Vagina (tissue), 2 donors: ENCODE data around the gene PACRG.
"Not testable (repeated sequence)": the region's sequence is repeated elsewhere in the genome, so short reads cannot be mapped to it uniquely, and the experiment has no call there.

Experiments
- CTCF ChIP-seq, 3 experiments: fragments of 450-650 bp in 2 of 3; fragments of 200-600 bp in 1 of 3; sonication (generic) in 1 of 3; IDR thresholded peaks; one replicate each; pipeline ENCODE4 v1.5.1; 2017 to 2019; ENCODE audit warnings: antibody characterized with exemption in 3 of 3, mild to moderate bottlenecking in 2 of 3, moderate library complexity in 2 of 3
- POLR2A ChIP-seq, 2 donors: fragments of 450-650 bp; IDR thresholded peaks; one replicate each; pipeline ENCODE4 v1.6.1; 2017; ENCODE audit warnings: antibody characterized with exemption in 2 of 2, mild to moderate bottlenecking in 2 of 2, moderate library complexity in 2 of 2
- POLR2AphosphoS5 ChIP-seq, 2 donors: sonication (generic); formaldehyde crosslinking; IDR thresholded peaks; one replicate each; pipeline ENCODE4 v1.9.0; 2017; ENCODE audit warnings: antibody characterized with exemption in 2 of 2, mild to moderate bottlenecking in 2 of 2, low read depth in 1 of 2; ENCODE audit not compliant: insufficient read depth in 1 of 2

DNA sequence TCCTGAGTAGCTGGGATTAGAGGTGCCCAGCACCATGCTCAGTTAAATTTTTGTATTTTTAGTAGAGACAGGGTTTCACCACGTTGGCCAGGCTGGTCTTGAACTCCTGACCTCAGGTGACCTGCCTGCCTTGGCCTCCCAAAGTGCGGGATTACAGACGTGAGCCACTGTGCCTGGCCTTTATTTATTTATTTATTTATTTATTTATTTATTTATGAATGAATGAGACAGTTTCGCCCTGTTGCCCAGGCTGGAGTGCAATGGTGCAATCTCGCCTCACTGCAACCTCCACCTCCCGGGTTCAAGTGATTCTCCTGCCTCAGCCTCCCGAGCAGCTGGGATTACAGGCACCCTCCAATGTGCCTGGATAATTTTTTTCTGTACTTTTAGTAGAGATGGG lies 48.9 kb upstream of the PACRG start:
- not testable (repeated sequence) for TF ChIP-seq POLR2AphosphoS5 (IDR thresholded peaks at IDR 0.05; ENCODE audit: insufficient read depth in 1 of 2, low read depth in 1 of 2); CTCF (IDR thresholded peaks at IDR 0.05); POLR2A (IDR thresholded peaks at IDR 0.05)
